GM18502 (cell line): Measurements from ENCODE around the gene PPP1R7.
"Not testable (repeated sequence)": the region's sequence is repeated elsewhere in the genome, so short reads cannot be mapped to it uniquely, and the experiment has no call there.

Experiments used
- ATAC-seq: cut with Tn5 transposase; IDR thresholded peaks from one replicate; pipeline ENCODE4 v1.9.1; 2021; ENCODE audit warnings: mild to moderate bottlenecking; ENCODE audit not compliant: unreplicated experiment, poor library complexity

The PPP1R7 gene, protein sequence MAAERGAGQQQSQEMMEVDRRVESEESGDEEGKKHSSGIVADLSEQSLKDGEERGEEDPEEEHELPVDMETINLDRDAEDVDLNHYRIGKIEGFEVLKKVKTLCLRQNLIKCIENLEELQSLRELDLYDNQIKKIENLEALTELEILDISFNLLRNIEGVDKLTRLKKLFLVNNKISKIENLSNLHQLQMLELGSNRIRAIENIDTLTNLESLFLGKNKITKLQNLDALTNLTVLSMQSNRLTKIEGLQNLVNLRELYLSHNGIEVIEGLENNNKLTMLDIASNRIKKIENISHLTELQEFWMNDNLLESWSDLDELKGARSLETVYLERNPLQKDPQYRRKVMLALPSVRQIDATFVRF

DNA sequence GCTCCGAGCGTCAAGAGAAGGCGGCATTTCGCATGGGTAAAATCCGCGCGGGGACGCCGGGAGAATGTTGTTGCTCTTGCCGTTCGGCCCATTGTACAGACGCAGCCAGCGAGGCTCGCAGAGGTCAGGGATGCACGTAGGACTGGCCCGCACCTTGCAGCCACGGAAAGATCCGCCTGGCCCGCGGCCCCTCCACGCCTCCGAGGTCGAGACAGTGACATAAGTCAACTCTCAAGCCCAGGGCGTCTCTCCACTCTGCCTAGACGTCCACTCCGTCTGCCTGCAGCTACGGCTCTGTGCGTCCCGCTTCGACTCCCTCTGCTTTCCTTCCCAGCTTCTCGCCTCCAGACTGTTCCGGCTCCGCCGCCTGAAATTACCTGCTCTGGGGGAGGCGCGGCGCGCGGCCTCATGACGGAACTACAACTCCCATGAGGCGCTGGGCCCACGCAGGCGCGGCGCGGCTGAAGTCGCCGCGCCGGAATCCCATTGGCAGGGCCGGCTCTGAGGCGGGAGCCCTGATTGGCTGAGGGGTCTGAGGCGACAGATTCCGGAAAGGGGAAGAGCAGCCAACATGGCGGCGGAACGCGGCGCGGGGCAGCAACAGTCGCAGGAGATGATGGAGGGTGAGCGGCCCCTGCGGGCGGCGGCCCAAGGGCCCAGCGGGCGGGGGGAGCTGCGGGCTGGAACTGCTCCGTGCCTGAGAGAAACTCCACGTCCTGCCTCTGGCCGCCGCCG is at the start of gene PPP1R7:
PPP1R7 (plus strand) TSS at position 543 of the 735 bp plus-strand sequence; CDS start at position 572, 29 bp downstream.
- peak; percentile 77 for ATAC-seq

DNA sequence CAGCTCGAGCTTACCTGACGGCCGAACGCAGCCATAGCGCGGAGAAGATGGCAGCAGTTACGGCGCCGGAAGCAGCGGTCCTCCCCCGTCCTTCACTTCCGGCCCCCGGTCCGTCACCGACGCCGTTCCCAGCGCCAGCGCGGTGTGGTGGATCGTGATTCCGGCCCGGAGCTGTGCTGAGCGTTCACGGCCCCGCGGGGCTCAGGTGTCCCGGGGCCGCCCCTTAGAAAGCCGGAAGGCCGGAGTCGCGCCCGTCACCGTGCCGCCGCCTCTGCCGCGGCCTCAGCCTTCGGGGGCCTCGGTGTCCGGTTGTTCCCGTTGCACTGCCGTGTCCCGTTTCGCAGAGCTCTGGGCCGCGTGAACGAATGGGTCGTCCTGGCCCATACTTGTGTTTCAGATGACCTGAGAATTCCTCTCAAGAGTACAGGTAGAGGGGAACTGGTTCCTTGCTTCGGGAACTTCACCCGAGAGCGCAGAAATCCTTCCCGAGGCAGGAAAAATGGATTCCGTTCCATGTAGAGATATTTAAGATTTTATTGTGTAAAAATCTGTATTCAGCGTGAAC is 47.9 kb upstream of the PPP1R7 start, which contains the start of gene MTERF4:
MTERF4 (minus strand) TSS at position 49 of the 565 bp plus-strand sequence; CDS start at position 35, 14 bp downstream.
- peak; percentile 85 for ATAC-seq

DNA sequence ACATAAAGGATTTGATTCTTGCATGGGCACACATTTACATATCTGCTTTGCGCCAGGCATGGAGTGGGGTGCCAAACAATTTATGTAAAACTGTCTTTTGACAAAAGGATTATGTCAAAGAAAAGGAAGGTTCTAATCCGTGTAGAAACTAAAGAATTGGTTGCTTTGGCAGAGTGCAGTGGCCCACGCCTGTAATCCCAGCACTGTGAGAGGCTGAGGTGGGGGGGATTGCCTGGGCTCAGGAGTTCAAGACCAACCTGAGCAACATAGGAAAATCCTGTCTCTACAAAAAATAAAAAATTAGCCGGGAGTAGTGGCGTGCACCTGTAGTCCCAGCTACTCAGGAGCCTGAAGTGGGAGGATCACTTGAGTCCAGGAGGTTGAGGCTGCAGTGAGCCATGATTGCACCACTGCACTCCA is 47.1 kb upstream of the PPP1R7 start:
- no peak for ATAC-seq

DNA sequence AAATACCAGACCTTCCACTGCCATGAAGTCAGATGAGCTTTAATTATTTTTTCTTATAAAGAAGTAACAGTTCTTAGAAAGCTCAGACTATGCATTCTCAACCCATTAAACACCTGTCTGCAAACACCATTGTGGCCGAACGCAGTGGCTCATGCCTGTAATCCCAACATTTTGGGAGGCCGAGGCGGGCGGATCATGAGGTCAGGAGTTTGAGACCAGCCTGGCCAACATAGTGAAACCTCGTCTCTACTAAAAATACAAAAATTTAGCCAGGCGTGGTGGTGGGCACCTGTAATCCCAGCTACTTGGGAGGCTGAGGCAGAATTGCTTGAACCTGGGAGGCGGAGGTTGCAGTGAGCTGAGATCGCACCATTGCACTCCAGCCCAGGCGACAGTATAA is 45.7 kb upstream of the PPP1R7 start:
- ATAC-seq, result not testable (repeated sequence)

DNA sequence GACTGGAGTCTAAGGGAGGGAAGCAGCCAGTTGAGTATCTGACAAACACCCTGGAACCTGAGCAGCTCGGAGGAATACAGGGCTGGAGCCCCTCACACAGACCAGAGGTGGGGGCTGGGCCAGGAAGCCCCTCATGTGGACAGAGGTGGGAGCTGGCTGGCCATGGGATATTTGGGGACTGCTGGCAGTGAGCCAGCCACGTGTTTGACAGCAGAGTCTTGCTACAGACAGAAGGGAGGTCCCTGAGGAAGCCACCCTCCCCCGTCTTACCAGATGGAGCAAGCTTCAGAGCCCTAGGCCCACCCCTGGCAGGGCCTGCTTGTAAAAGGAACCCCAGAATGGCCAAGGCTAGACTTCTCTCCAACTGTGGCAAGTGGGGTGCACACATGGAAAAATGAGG is 44.6 kb upstream of the PPP1R7 start:
- ATAC-seq, result no peak

DNA sequence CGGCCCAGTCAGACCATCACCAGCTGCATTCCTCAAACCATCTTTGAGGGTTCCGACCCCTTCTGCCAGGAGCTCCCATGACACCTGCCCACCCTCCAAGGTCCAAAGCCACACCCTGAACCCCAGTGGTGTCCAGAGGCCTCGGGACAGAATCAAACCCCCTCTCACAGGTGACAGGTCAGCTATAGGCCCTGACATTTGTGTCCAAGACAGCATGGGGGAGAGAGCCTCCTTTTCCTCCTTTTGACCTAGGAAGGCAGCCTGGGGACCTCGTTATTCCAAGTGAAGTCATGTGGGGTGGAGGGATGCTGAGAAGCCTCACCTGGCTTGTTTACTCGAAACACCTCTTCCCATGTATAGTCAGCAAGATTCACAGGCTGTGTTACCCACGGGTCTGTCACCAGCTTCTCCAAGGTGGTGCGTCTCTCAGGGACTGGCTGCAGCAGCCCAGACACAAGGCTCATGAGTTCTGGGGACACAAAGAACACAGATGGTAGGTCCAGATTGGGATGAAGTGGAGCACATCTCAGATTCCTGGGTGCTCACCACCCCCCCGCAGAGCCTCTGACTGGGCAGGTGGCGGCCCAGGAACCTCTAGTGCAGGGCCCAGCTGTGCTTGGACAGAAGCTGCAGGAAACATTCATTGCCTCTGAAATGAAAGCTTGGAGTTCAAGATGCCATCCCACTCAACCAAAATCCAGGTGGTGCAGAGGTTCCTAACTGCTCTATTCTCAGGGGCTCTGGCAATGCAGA is 43.1 kb upstream of the PPP1R7 start:
- no peak for ATAC-seq

DNA sequence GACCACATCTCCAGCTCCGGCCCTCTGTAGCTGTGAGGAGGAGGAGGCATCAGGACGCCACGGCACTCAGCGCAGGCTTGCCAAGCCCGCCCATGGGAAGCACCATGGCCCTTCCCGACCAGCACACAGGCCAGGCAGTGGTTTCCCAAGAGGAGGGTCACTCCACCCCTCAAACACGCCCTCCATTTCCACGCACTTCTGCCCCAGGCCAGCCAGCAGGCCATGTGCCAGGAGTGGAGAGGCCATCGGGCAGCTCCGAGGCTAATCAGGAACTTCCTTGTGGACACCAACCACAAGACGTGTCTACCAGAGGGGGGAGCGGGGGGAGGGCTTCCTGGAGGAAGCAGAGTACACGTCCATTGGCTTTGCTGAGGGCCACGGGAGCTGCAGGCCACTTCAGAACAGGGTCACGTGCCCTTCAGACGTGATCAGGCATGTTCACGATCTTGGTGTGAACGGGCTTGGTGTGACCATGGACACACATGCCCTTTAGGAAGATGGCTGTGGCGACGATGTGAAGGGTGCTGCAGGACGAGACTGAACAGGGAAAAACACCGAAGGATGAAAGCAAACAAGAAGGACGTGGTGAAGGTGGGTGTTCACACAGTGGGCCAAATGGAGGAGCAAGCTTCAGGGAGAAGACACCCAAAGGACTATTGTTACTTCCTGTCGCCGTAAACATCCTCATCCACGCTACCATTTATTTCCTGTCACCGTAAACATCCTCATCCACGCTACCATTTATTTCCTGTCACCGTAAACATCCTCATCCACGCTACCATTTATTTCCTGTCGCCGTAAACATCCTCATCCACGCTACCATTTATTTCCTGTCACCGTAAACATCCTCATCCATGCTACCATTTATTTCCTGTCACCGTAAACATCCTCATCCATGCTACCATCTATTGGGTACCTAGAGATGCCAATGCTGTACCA is 41.7 kb upstream of the PPP1R7 start:
- ATAC-seq, result no peak

DNA sequence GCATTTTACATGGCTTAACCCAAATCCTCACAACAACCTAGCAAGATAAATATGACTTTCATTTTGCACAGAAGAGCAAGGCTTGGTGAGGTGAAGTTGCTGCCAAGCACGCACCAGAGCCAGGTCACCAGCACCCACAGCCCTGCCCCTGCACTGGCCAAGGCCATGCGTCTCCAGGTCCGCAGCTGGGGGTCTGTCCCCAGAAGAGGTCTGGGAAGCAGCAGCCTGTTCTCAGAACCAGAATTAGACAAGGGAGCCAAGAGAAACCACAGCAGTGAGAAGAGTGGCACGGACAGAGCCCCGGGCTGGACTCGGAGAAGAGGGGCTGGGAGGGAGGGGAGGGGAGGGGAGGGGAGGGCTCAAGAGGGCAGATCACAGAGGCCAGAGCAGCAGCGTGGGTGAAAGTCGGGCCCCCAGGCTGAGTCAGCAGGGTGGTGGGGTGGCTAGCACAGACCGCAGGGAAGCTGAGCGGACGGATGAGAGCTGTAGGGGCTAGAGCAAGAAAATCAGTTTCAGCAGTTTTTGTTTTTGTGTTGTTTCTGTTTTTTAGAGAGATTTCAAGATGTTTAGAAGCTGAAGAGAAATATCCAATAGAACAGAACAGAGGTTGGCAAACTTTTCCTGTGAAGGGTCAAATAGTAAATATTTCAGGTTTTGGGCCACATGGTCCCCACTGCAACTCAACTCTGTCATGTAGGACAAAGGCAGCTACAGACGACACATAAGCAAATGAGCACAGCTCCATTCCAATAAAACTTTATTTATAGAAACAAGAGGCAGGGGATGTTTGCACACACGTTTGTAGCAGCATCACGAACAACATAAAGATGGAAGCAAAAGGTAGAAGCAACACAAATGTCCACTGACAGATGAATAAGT is 40.8 kb upstream of the PPP1R7 start:
- no peak for ATAC-seq

DNA sequence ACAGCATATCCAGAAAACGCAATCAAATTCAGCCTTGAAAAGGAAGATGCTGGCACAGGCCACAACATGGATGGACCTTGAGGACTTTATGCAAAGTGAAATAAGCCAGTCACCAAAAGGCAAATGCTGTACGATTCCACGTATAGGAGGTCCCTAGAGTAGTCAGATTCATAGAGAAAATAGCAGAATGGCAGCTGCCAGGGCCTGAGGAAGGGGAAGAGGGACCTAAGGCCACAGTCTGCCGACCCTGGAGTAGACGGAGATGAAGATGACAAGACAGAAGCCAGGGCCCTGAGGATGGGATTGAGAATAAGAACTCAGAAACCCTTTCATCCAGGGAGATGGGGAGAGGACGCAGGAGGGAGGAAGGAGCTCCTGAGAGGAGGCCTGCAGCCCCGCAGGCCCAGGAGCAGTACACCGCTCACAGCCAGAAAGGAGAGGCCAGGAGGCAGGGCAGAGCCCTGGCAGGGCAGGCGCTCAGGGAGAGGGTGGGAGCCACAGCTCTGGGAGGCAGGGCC is 40.1 kb upstream of the PPP1R7 start:
- ATAC-seq, result no peak

DNA sequence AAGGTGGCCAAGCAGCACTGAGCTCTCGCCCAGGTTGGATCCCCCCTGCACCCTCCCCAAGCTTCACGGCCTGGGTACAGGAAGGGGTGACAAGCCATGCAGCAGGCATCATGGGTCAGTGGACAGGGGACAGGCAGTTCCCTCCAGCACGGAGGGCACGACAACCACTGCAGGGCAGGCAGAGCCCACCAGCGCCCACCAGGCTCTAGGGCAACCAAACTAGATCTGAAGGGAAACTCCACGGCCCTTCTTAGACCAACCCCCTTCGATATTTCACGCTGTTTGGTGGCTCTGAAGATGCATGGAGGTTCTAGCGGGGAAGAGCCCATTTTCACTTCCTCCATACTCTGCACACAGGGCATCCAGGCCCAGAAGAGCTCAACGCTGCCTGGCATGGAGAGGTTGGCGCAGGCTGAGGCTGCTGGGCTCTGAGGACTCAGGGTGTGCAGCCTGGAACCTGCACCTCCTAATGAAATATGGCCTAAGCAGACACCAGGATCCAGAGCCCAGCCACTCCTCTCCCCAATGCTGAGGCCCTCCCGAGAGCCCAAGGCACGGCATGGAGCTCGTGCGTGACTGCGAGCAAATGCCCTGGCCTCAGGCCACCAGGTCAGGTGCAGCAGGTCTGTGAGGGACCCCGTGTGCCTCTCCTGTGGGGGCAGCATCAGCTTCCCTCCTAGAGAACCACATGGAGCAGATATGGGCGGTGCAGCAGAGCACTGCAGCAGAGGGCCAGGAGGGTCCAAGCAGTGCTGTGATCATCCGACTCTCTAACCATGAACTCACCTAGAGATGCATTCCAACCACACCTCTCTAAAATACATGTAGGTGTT is 39.4 kb upstream of the PPP1R7 start:
- peak; percentile 47 for ATAC-seq

DNA sequence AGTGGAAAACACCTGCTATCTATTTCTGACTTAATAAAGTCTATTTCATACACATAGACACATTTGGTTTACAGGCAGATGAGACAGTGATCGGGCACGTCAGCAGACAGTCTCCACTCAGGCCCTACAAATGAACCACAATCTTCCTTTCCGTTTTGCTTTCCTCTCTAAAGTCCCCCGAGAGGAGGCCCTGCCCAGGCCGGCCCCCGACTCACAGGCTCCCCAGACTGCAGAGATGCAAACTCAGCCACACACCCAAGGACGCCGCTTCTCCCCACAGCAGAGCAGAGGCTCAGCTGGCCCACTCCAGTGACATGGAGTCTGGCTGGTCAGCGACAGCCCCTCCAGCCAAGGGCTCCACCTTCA is 38.8 kb upstream of the PPP1R7 start:
- ATAC-seq, result peak; percentile 39

DNA sequence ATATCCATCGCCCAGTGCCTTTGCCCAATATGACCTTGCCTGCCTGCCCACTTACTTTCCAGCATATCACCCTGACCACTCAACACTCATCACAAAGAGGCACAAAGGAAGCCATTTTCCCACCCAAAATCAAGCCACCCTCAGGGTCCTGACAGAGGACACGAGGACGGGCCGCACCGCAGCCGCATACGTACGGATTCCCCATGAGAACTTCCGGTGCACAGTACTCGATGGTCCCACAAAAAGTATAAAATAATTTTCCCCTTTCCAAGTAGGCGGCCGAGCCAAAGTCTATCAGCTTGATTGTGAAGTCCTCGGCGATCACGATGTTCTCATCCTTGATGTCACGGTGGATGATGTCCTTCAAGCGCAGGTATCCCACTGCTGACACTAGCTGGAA is 38.2 kb upstream of the PPP1R7 start:
- ATAC-seq, result no peak

DNA sequence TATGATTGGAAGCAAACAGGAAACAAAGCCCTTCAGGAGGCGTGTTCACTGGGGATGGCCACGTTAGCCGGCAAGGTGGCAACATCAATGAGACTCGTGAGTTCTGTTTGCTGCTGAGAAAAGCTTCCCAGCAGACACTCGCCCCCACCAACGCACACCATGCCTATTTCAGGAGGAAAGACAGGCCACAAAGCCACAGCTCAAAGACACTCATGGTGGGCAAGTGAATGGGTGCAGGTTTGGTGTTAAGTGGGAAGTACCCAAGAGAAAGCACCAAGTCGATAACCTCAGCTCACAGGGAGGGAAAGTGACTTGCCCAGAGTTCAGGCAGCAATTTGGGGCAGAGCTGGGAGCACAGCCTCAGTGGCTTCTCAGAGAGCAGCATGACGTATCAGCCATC is 37.7 kb upstream of the PPP1R7 start:
- no peak for ATAC-seq

DNA sequence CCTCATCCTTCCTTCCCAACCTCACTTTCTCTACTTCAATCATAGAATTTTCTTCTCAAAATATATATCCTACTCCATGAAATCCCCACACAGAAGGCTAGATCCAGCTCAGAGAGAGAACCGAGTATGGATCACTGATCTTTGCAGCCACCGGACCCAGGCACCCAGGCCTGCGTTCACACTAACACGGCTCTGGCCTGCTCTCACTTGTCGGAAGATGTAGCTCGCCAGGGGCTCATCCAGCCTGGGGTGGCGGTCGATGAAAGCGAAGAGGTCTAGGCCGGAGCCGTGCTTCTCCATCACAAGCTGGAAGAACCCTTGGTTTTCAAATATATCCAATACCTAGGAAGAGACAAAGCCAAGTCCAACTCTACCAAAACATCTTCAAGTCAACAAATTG is 35.4 kb upstream of the PPP1R7 start:
- no peak for ATAC-seq

DNA sequence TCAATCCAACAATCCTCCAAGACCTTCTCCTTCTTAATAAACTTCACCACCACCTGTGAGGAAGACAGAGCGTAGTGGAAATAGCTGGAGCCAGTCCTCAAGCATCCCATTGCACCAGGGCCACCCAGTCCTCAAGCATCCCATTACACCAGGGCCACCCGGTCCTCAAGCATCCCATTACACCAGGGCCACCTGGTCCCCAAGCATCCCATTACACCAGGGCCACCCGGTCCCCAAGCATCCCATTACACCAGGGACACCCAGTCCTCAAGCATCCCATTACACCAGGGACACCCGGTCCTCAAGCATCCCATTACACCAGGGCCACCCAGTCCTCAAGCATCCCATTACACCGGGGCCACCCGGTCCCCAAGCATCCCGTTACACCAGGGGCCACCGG is 34.9 kb upstream of the PPP1R7 start:
- ATAC-seq, result no peak

DNA sequence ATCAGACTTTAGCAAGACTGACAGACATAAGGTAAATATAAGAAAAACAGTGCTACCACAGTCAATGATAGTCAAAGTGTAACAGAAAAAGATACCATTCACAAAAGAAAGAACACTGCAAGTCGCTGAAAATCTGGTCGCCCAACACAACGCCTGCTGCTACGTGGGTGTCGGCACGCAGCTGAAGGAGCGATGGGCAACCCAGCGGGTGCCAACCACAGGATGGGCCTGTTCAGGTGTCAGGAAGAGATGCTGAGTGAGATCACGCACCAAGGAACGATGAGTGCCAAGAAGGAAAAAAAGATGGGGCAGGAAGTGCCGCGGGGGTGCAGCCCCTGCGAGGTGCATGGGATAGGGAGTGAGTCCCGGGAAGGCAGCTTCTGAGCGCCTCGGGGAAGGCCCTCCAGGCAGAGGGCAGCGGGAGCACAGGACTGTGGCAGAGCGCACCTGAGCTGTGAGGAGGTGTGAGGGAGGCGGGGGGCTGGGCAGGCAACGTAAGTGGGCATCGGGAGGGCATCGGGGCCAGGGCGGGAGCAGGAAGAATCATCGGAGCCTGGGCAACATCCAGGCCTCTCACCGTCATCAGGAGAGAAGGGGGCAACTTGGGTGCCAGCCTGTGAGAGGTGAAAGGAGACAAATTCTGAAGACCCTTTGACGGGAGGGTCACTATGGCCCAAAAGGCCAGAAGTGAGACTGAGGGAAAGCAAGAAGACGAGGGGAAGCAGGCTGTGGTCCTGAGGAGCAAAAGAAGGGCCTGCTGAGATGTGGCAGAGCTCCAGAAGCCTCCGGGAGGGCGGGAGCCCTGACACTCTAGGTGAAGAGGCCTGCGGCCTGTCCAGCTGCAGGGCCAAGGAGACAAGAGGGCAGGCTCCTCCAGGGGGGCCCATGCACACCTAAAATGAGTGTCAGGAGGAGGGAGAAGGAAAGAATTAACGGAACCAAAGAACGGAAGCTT is 33.4 kb upstream of the PPP1R7 start:
- no peak for ATAC-seq
